HEK293T (cell line): ENCODE measurements around the gene SLC6A4.

Experiments used
- ARNT ChIP-seq: fragments of 450-650 bp; IDR thresholded peaks from 2 replicates; pipeline ENCODE4 v1.6.1; 2017; ENCODE audit warnings: mild to moderate bottlenecking
- BHLHE40 ChIP-seq: fragments of 450-650 bp; IDR thresholded peaks from 2 replicates; pipeline ENCODE4 v1.6.1; 2016; ENCODE audit warnings: mild to moderate bottlenecking, moderate library complexity, borderline replicate concordance
- CTBP1 ChIP-seq: fragments of 450-650 bp; IDR thresholded peaks from 2 replicates; pipeline ENCODE4 v1.6.1; 2016; ENCODE audit warnings: borderline replicate concordance
- ELF4 ChIP-seq: fragments of 450-650 bp; IDR thresholded peaks from 2 replicates; pipeline ENCODE4 v1.6.1; 2017; ENCODE audit warnings: antibody characterized with exemption
- FOXA1 ChIP-seq: fragments of 450-650 bp; IDR thresholded peaks from 2 replicates; pipeline ENCODE4 v1.6.1; 2016; ENCODE audit warnings: mild to moderate bottlenecking
- FOXK2 ChIP-seq: fragments of 450-650 bp; IDR thresholded peaks from 2 replicates; pipeline ENCODE4 v1.6.1; 2016; ENCODE audit warnings: mild to moderate bottlenecking
- FOXM1 ChIP-seq: fragments of 450-650 bp; IDR thresholded peaks from 2 replicates; pipeline ENCODE4 v1.6.1; 2017; ENCODE audit warnings: mild to moderate bottlenecking, borderline replicate concordance
- HDGF ChIP-seq: fragments of 450-650 bp; IDR thresholded peaks from 2 replicates; pipeline ENCODE4 v1.6.1; 2017; ENCODE audit warnings: antibody characterized with exemption, borderline replicate concordance
- NFRKB ChIP-seq: fragments of 450-650 bp; IDR thresholded peaks from 2 replicates; pipeline ENCODE4 v1.6.1; 2016; ENCODE audit warnings: mild to moderate bottlenecking, moderate library complexity
- SP1 ChIP-seq: fragments of 450-650 bp; IDR thresholded peaks from 2 replicates; pipeline ENCODE4 v1.6.1; 2017
- SUZ12 ChIP-seq: fragments of 450-650 bp; IDR thresholded peaks from 2 replicates; pipeline ENCODE4 v1.6.1; 2016; ENCODE audit warnings: mild to moderate bottlenecking
- TARDBP ChIP-seq: fragments of 450-650 bp; IDR thresholded peaks from 2 replicates; pipeline ENCODE4 v1.6.1; 2016

DNA sequence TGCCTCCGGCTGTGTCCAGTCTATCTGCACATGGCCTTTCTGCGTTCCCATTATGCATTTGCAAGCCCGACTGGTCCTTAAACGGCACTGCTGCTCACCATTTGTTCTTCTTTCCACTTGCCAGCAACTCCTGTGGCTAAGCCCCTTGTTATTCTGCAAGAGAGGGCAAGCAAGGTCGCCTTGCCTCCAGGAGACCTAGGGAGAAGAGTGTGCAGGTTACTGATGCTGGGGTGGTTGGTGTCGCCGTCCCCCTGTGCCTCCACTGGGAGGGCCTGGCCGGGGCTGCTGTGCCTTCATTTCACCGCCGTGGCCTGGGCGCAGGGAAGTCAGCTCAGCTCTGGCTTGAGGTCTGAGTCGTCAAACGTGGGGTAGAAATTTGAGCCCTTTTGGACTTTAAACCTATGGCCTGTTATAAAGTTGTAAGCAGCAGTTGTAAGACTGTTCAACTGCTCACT, 12.7 kb downstream of the SLC6A4 start:
- TF ChIP-seq FOXK2 (no peak), NFRKB (no peak), TARDBP (no peak), SP1 (no peak), SUZ12 (no peak), CTBP1 (no peak), FOXM1 (no peak), BHLHE40 (no peak), ARNT (no peak), HDGF (no peak), ELF4 (no peak), FOXA1 (no peak)
